ENCODE measurements around the gene MAP3K20. TPM values are rescaled to one million over a fixed set of nuclear protein-coding genes. Genes with fewer than 3 reads are reported as not detected.

MAP3K20 gene
- total RNA-seq, 2 donors from 2014 or later: 22.6 to 38.9 TPM

DNA sequence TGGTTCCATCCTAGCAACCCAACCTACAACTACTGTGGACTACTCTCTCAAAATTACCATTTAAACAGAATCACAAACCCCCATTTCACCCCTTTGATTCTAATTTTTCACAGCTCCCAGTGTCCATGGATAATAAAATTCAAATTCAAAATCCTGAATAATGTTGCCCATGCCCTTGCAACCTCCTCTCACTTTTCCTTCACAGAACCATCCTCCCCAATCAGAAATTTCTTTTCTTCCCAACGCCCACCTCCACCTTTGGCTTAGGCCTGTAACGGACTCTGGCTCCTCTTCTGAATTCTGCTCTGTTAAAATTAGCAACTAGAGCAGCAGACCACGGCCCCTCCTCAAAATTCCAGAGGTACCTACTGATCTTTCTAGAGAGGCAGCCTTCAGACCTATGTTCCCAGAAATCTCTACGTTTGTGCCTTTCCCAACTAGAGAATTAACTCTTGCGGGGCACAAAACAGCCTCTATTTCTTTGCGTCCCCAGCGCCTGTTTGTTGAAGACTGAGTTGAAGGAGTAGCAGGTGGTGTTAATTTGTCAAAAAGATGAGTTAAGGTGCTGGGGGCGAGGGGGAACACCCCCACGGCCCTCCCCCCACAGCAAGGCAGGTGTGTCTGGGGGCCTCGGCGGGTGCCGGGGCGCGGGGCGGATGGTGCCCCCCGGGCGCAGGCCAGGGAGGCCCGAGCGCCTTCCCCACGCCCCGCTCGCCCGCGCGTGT, 428 bp upstream of the MAP3K20 start:
- intact Hi-C loops (cut with DNase I): no loop called here
- Histone ChIP-seq H3K9me3 (no peaks in the 10 kb centered on the region), H3K27me3 (no peaks in the 10 kb centered on the region), H3K4me1 (no peaks in the 10 kb centered on the region), H3K4me3 (peak overlapping the region; percentile 59), H3K36me3 (no peaks in the 10 kb centered on the region), H3K9ac (ENCODE audit: low read depth in 2 of 2, low read length in 2 of 2) (peak overlapping the region; percentile 49 to 82), H3K27ac (peak overlapping the region; percentile 85)
- DNase-seq: no peak
- TF ChIP-seq, protein P1, sequence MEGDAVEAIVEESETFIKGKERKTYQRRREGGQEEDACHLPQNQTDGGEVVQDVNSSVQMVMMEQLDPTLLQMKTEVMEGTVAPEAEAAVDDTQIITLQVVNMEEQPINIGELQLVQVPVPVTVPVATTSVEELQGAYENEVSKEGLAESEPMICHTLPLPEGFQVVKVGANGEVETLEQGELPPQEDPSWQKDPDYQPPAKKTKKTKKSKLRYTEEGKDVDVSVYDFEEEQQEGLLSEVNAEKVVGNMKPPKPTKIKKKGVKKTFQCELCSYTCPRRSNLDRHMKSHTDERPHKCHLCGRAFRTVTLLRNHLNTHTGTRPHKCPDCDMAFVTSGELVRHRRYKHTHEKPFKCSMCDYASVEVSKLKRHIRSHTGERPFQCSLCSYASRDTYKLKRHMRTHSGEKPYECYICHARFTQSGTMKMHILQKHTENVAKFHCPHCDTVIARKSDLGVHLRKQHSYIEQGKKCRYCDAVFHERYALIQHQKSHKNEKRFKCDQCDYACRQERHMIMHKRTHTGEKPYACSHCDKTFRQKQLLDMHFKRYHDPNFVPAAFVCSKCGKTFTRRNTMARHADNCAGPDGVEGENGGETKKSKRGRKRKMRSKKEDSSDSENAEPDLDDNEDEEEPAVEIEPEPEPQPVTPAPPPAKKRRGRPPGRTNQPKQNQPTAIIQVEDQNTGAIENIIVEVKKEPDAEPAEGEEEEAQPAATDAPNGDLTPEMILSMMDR (IDR thresholded peaks at IDR 0.05): no peak

DNA sequence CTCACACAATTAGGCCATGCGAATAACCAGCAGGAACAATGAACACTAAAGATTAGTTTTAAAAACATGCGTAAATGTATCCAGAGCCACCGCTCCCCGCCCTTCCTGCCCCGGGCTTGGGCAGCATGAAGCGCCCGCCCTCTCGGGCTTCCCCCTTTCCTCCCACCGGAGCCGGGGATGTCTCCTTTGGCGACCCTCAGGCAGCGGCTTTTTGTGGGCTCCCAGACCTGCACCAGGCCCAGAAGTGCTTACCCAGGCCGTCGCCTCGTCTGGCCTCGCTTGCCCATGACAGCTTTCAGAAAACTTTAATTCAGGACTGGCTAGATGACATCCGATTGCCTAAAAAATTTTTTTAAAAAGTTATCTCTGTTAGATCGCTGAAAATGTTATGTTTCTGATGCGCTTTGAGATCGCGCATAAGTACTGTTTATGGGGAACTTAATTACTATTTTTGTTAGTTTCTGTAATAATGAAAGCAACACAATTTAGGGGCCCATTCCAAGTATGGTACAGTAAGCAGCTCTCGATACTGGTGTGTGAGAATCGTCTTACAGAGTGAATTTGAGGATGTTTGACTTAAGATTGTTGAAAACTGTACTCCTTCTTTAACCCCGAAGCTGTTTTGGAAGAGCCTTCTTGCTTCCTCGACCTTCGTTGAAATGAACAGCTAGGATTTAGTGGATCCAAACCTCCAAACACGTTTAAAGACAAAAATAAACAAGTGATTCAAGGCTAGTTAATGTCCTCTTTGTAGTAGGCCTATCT, 1.1 kb downstream of the MAP3K20 start:
- H3K27ac ChIP-seq: peak overlapping the region; percentile 85
- TF ChIP-seq, protein P1 (IDR thresholded peaks at IDR 0.05): no peak
- H3K27me3 ChIP-seq: no peaks in the 10 kb centered on the region
- H3K4me1 ChIP-seq: no peaks in the 10 kb centered on the region
- no peaks in the 10 kb centered on the region for H3K36me3 ChIP-seq
- peak overlapping the region; percentile 59 for H3K4me3 ChIP-seq
- intact Hi-C loops (cut with DNase I): no loop called here
- peak; percentile 49 for DNase-seq
- H3K9me3 ChIP-seq: no peaks in the 10 kb centered on the region
- peak overlapping the region; percentile 74 to 82 for H3K9ac ChIP-seq (ENCODE audit: low read depth in 2 of 2, low read length in 2 of 2)

- no peak overlapping the region for H3K4me3 ChIP-seq
- intact Hi-C loops (cut with DNase I): no loop called here
- H3K36me3 ChIP-seq: no peaks in the 10 kb centered on the region
- DNase-seq: no peak
- no peaks in the 10 kb centered on the region for H3K27me3 ChIP-seq
- H3K9ac ChIP-seq (ENCODE audit: low read depth in 2 of 2, low read length in 2 of 2): no peak overlapping the region
- H3K4me1 ChIP-seq: no peaks in the 10 kb centered on the region
- TF ChIP-seq, protein P1 (IDR thresholded peaks at IDR 0.05): no peak
- no peaks in the 10 kb centered on the region for H3K9me3 ChIP-seq
- no peak overlapping the region for H3K27ac ChIP-seq
Measured at GRCh38 chr2:173077506-173078177, 2.0 kb downstream of the MAP3K20 start.

- TF ChIP-seq, protein P1 (IDR thresholded peaks at IDR 0.05): no peak
Measured at GRCh38 chr2:173079141-173079540, 3.5 kb downstream of the MAP3K20 start.

GRCh38 chr2:173079973-173080860, 4.6 kb downstream of the MAP3K20 start:
- Histone ChIP-seq H3K9me3 (no peaks in the 10 kb centered on the region), H3K27me3 (no peaks in the 10 kb centered on the region), H3K27ac (no peak overlapping the region), H3K4me1 (no peaks in the 10 kb centered on the region), H3K36me3 (no peaks in the 10 kb centered on the region), H3K4me3 (no peak overlapping the region), H3K9ac (ENCODE audit: low read depth in 2 of 2, low read length in 2 of 2) (no peak overlapping the region)
- intact Hi-C loops (cut with DNase I): no loop called here
- TF ChIP-seq, protein P1 (IDR thresholded peaks at IDR 0.05): no peak
- no peak for DNase-seq

More at GRCh38 chr2:173079141-173079540, 3.5 kb downstream of the MAP3K20 start:
- no peak overlapping the region for H3K9ac ChIP-seq (ENCODE audit: low read depth in 2 of 2, low read length in 2 of 2)
- no peak overlapping the region for H3K27ac ChIP-seq
- H3K4me3 ChIP-seq: no peak overlapping the region
- H3K4me1 ChIP-seq: no peaks in the 10 kb centered on the region
- no peaks in the 10 kb centered on the region for H3K36me3 ChIP-seq
- intact Hi-C loops (cut with DNase I): no loop called here
- H3K9me3 ChIP-seq: no peaks in the 10 kb centered on the region
- no peaks in the 10 kb centered on the region for H3K27me3 ChIP-seq
- DNase-seq: no peak

All from colonic mucosa (tissue), 4 donors.